Effector memory CD4-positive, alpha-beta T cell (primary cell): ENCODE measurements around the gene CENPS.

Source experiments
- DNase-seq, 3 donors: peaks; one replicate each; pipeline ENCODE4 v3.0.0-alpha.2; 2020
- H3K27ac ChIP-seq: 2 replicates; pipeline ENCODE4 v1.7.0; 2013; ENCODE audit warnings: mild to moderate bottlenecking, low read length, moderate library complexity; ENCODE audit not compliant: insufficient read depth, poor library complexity, severe bottlenecking
- H3K27me3 ChIP-seq: replicated peaks from 2 replicates; pipeline ENCODE4 v1.7.0; 2013; ENCODE audit warnings: mild to moderate bottlenecking, low read length; ENCODE audit not compliant: insufficient read depth, control insufficient read depth, poor library complexity, severe bottlenecking
- H3K36me3 ChIP-seq: 2 replicates; pipeline ENCODE4 v1.7.0; 2013; ENCODE audit warnings: mild to moderate bottlenecking, low read length, moderate library complexity; ENCODE audit not compliant: control insufficient read depth, insufficient read depth
- H3K4me1 ChIP-seq: 2 replicates; pipeline ENCODE4 v1.7.0; 2013; ENCODE audit warnings: low read length, mild to moderate bottlenecking; ENCODE audit not compliant: control insufficient read depth, insufficient read depth, poor library complexity, severe bottlenecking
- H3K4me3 ChIP-seq: 2 replicates; pipeline ENCODE4 v1.7.0; 2013; ENCODE audit warnings: low read length, low read depth, mild to moderate bottlenecking; ENCODE audit not compliant: insufficient read depth, poor library complexity, severe bottlenecking
- H3K9me3 ChIP-seq: 2 replicates; pipeline ENCODE4 v1.7.0; 2013; ENCODE audit warnings: mild to moderate bottlenecking, low read length, moderate library complexity; ENCODE audit not compliant: control insufficient read depth

CENPS gene

DNA sequence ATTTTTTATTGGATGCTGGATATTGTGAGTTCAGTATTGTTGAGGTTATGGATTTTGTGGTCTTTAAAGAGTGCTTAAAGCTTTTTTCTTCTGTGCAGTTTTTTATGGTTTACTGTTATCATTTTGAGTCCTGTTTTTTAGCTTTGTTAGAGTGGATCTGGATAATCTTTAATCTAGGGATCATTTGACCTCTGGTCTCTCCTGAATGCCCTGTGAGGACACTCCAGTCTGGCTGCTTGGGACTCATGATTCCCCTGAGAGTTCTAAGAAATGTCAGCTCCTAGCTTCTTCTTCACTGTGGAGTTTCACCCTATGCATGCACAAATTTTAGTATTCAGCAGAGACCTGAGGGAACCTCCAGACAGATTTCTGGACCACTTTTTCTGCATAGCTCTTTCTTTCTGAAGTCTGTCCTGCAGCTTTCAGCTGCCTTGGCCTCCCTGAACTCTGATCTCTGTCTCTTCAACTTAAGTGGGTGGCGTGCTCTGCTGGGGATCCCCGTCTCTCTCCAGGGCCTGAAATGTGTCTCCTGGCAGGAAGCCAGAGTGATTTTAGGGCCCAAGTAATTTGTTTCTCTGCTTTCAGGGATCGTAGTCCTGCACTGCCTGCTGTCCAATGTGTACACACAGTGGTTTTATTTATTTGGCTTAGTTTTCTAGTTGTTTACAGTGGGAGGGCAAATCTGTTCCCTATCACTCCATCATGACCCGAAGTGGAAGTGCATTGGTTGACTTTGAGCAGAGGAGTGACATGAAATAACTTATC lies 59.2 kb downstream of the CENPS start:
- no peaks in the 10 kb centered on the region for H3K36me3 ChIP-seq

GRCh38 chr1:10490286-10490970 lies 60.2 kb downstream of the CENPS start:
- peaks cover 2% of the 10 kb centered on the region for H3K4me1 ChIP-seq
- no peak overlapping the region for H3K27ac ChIP-seq
- no peak for DNase-seq
- H3K36me3 ChIP-seq: no peaks in the 10 kb centered on the region
- H3K4me3 ChIP-seq: no peak overlapping the region
- H3K9me3 ChIP-seq: no peaks in the 10 kb centered on the region
- H3K27me3 ChIP-seq: no peaks in the 10 kb centered on the region

More for the DNA sequence above, 59.2 kb downstream of the CENPS start:
- H3K27me3 ChIP-seq: no peaks in the 10 kb centered on the region
- H3K4me3 ChIP-seq: no peak overlapping the region
- no peaks in the 10 kb centered on the region for H3K4me1 ChIP-seq
- DNase-seq: no peak
- H3K27ac ChIP-seq: no peak overlapping the region
- no peaks in the 10 kb centered on the region for H3K9me3 ChIP-seq
